NK-92 (cell line): Measurements from ENCODE around the gene FOXI3.

Source experiments
- DNase-seq: peaks from one replicate; lab custom pipeline; 2025; ENCODE audit not compliant: unreplicated experiment; lab: John Stamatoyannopoulos, UW

FOXI3 gene

GRCh38 chr2:88452565-88452905 is at the start of gene FOXI3:
TSS of gene FOXI3 (minus strand) at chr2:88452693. CDS start at chr2:88452535, 158 bp downstream.
- no peak for DNase-seq

GRCh38 chr2:88500691-88501090 is 48.2 kb upstream of the FOXI3 start:
- DNase-seq = no peak

GRCh38 chr2:88499204-88499603 is 46.7 kb upstream of the FOXI3 start:
- no peak for DNase-seq

GRCh38 chr2:88493481-88493880 is 41.0 kb upstream of the FOXI3 start:
- no peak for DNase-seq

GRCh38 chr2:88492002-88492401 is 39.5 kb upstream of the FOXI3 start:
- no peak for DNase-seq

- no peak for DNase-seq
These were observed 36.7 kb upstream of the FOXI3 start for GRCh38 chr2:88489181-88489580.

GRCh38 chr2:88483200-88483599 is 30.7 kb upstream of the FOXI3 start:
- DNase-seq = no peak

- DNase-seq = no peak
These were observed 29.3 kb upstream of the FOXI3 start for GRCh38 chr2:88481691-88482336.

- DNase-seq = no peak
These were observed 20.3 kb upstream of the FOXI3 start for GRCh38 chr2:88472811-88473210.

GRCh38 chr2:88471083-88471942 is 18.8 kb upstream of the FOXI3 start:
- DNase-seq = no peak

GRCh38 chr2:88469202-88470114 is 17.0 kb upstream of the FOXI3 start:
- DNase-seq = no peak

GRCh38 chr2:88464153-88464552 is 11.7 kb upstream of the FOXI3 start:
- no peak for DNase-seq

GRCh38 chr2:88458633-88459032 is 6.1 kb upstream of the FOXI3 start:
- no peak for DNase-seq

- DNase-seq = no peak
These were observed 588 bp upstream of the FOXI3 start for GRCh38 chr2:88452980-88453582.

- no peak for DNase-seq
These were observed 505 bp downstream of the FOXI3 start for GRCh38 chr2:88451811-88452564.

GRCh38 chr2:88450925-88451810 is 1.3 kb downstream of the FOXI3 start:
- DNase-seq = no peak

GRCh38 chr2:88450186-88450585 is 2.3 kb downstream of the FOXI3 start:
- no peak for DNase-seq

- no peak for DNase-seq
These were observed 4.2 kb downstream of the FOXI3 start for GRCh38 chr2:88448248-88448647.

GRCh38 chr2:88443353-88443938 is 9.0 kb downstream of the FOXI3 start:
- DNase-seq = no peak
